Cardiac muscle cell (in vitro differentiated cells and primary cell): ENCODE results near the gene PALB2. TPM values are rescaled to one million over a fixed set of nuclear protein-coding genes. Genes with fewer than 3 reads are reported as not detected.
"Not testable (repeated sequence)": the region's sequence is repeated elsewhere in the genome, so short reads cannot be mapped to it uniquely, and the experiment has no call there.

Experiments
- DNase-seq, 2 donors: peaks; one replicate each; pipeline versions ENCODE4 v3.0.0 to v3.0.0-alpha.2; 2010 to 2017; ENCODE audit warnings: low read depth in 1 of 2, low spot score in 1 of 2
- H3K27ac ChIP-seq: fragments of 200-600 bp; sonication (generic); 2 replicates; pipeline ENCODE4 v1.5.1; 2016
- H3K27me3 ChIP-seq: fragments of 200-600 bp; sonication (generic); 2 replicates; pipeline ENCODE4 v1.6.0; 2016; ENCODE audit warnings: control low read depth
- H3K36me3 ChIP-seq: fragments of 200-600 bp; sonication (generic); 2 replicates; pipeline ENCODE4 v1.5.1; 2016; ENCODE audit warnings: control low read depth
- H3K4me1 ChIP-seq: fragments of 200-600 bp; sonication (generic); 2 replicates; pipeline ENCODE4 v1.8.1; 2017; ENCODE audit warnings: low read depth, mild to moderate bottlenecking, mixed run types
- H3K4me3 ChIP-seq: fragments of 200-600 bp; sonication (generic); 2 replicates; pipeline ENCODE4 v1.5.1; 2016; ENCODE audit warnings: mild to moderate bottlenecking
- H3K9me3 ChIP-seq: fragments of 200-600 bp; sonication (generic); 2 replicates; pipeline ENCODE4 v1.5.1; 2017; ENCODE audit warnings: low read depth, mild to moderate bottlenecking, control low read depth
- polyA plus RNA-seq: library from polyadenylated mRNA; unstranded; fragments of >200 nt; fragmentation: Nextera tagmentation; extraction: Ambion mirVana; gene quantifications from 2 replicates; pipeline ENCODE4 v1.2.1, GENCODE V29; 2016
- total RNA-seq: library from RNA; depleted of rRNA; stranded (reverse); fragments of >200 nt; gene quantifications from 2 replicates; pipeline ENCODE4 v1.2.3, GENCODE V29; 2016
- TF ChIP-seq, protein P1 (sequence below): IDR thresholded peaks from 2 replicates; pipeline ENCODE4 v1.5.1; 2012; ENCODE audit warnings: low read depth, mild to moderate bottlenecking, low read length

Gene PALB2
- total and polyA plus RNA-seq, 2 experiments from 2014 or later: 9.5 to 10.8 TPM

DNA sequence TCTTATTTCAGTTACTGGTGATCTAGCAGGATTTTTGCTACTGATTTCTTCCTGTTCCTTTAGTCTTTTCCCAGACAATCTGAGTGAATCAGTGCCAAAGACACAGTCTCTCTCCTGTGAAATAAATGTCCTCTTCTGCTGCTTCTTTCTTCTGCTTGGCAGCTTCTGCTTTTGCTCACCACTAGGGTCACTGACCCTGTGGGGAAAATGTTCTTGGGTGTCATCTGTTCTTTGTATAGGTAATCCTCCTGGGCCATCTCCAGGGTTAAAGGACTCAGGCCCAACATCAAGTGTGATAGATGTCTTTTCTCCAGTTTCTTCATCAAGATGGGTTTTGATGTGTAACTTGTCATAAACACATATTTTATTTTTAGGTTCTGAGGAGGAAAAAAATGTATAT lies 5.2 kb downstream of the PALB2 start:
- H3K4me3 ChIP-seq: no peak overlapping the region
- peaks cover 32% of the 10 kb centered on the region for H3K36me3 ChIP-seq
- DNase-seq: no peak
- H3K4me1 ChIP-seq: peaks cover 8% of the 10 kb centered on the region
- H3K27ac ChIP-seq: no peak overlapping the region
- no peaks in the 10 kb centered on the region for H3K27me3 ChIP-seq
- H3K9me3 ChIP-seq: no peaks in the 10 kb centered on the region
- TF ChIP-seq, protein P1, sequence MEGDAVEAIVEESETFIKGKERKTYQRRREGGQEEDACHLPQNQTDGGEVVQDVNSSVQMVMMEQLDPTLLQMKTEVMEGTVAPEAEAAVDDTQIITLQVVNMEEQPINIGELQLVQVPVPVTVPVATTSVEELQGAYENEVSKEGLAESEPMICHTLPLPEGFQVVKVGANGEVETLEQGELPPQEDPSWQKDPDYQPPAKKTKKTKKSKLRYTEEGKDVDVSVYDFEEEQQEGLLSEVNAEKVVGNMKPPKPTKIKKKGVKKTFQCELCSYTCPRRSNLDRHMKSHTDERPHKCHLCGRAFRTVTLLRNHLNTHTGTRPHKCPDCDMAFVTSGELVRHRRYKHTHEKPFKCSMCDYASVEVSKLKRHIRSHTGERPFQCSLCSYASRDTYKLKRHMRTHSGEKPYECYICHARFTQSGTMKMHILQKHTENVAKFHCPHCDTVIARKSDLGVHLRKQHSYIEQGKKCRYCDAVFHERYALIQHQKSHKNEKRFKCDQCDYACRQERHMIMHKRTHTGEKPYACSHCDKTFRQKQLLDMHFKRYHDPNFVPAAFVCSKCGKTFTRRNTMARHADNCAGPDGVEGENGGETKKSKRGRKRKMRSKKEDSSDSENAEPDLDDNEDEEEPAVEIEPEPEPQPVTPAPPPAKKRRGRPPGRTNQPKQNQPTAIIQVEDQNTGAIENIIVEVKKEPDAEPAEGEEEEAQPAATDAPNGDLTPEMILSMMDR: no peak

DNA sequence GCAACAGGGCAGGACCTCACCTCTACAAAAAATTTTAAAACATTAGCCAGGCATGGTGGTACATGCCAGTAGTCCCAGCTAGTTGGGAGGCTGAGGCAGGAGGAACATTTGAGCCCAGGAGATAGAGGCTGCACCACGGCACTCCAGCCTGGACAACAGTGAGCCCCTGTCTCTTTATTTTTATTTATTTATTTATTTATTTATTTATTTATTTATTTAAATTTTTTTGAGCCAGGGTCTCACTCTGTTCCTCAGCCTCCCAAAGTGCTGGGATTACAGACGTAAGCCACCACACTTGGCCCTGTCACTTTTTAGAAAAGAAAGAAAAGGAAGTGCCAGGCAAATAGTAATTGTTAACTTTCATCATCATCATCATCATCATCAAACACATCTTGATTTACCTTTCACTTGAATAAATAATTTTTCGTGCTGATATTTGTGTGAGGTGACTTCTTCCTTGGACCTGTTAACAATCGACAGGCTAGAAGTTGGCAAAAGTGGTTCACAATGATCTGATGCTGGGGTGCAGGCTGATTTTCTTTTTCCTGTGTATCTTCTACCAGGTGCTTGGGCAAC lies 6.6 kb downstream of the PALB2 start:
- no peak overlapping the region for H3K4me3 ChIP-seq
- H3K27ac ChIP-seq: no peak overlapping the region
- TF ChIP-seq, protein P1: no peak
- H3K27me3 ChIP-seq: no peaks in the 10 kb centered on the region
- H3K9me3 ChIP-seq: no peaks in the 10 kb centered on the region
- H3K4me1 ChIP-seq: no peaks in the 10 kb centered on the region
- no peak for DNase-seq
- peaks cover 38% of the 10 kb centered on the region for H3K36me3 ChIP-seq

DNA sequence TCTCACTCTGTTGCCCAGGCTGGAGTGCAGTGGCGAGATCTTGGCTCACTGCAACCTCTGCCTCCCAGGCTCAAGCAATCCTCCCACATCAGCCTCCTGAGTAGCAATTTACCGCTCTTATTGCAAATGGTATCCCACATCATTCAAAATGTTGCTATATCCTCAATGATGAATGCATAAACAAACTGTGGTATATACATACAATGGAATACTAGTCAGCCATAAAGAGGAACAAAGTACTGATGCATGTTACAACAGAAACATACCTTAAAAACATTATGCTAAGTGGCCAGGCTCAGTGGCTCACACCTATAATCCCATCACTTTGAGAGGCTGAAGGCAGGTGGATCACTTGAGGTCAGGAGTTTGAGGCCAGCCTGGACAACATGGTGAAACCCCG lies 9.2 kb downstream of the PALB2 start:
- not testable (repeated sequence) for H3K27ac ChIP-seq, H3K4me3 ChIP-seq, H3K9me3 ChIP-seq, H3K4me1 ChIP-seq, DNase-seq, H3K27me3 ChIP-seq
- H3K36me3 ChIP-seq: peaks cover 55% of the 10 kb centered on the region

DNA sequence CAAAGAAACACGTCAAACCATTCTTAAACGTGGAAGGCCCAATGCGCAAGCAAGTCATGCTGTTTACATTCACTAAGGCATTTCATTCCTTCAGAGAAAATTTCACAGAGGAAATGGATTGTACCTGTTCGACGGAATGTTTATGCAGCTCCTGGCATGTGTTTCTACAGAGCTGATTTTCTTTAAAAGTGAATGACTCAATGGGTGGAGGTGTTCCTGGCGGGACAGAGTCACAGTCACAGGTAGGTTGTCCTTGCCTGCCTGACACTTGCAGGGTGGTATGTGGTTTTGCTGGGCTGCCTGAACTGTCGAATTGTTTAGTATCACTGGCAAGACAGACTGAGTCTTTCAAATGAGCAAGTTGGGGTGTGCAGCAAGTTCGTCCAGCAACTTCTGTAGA lies 11.6 kb downstream of the PALB2 start:
- Histone ChIP-seq H3K36me3 (peaks cover 55% of the 10 kb centered on the region), H3K9me3 (no peaks in the 10 kb centered on the region), H3K27me3 (no peaks in the 10 kb centered on the region), H3K4me1 (no peaks in the 10 kb centered on the region), H3K27ac (no peak overlapping the region), H3K4me3 (no peak overlapping the region)
- DNase-seq: no peak
- TF ChIP-seq, protein P1: no peak

DNA sequence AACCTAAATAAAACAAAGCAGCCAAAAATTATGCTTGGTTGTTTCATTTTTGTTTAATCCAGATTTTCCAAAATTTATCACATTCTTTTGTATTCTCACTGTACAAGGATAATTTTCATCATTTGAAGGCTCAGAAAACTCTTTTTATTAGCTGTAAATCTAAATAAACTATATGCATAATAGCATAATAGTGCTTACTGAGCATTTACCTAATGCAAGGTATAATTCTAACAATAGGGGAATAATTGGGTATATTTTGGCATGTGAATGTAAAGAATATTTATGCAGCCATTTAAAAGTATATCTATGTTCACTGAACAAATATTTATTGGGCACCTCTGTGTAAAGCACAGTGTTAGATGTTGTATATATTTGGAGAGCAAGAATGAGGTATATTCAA lies 17.0 kb downstream of the PALB2 start:
- TF ChIP-seq, protein P1: no peak
- Histone ChIP-seq H3K27ac (no peak overlapping the region), H3K36me3 (peaks cover 70% of the 10 kb centered on the region), H3K9me3 (no peaks in the 10 kb centered on the region), H3K4me1 (no peaks in the 10 kb centered on the region), H3K4me3 (no peak overlapping the region), H3K27me3 (no peaks in the 10 kb centered on the region)
- no peak for DNase-seq

DNA sequence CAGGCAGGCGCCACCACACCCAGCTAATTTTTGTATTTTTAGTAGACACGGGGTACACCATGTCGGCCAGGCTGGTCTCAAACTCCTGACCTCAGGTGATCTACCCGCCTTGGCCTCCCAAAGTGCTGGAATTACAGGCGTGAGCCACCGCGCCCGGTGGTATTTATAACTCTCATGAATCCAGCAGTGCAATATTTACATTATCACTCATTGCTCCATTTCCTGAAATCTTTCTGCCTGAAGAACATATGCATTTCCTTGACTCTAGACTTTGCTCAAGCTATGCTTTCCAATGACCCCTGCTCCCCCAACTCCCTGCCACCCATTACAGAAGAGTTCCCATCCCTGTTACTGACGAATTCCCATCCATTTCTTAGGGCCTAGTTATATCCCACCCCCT lies 25.3 kb downstream of the PALB2 start:
- no peak for DNase-seq
- H3K4me3 ChIP-seq: no peak overlapping the region
- H3K9me3 ChIP-seq: no peaks in the 10 kb centered on the region
- H3K4me1 ChIP-seq: no peaks in the 10 kb centered on the region
- H3K27me3 ChIP-seq: no peaks in the 10 kb centered on the region
- peaks cover 24% of the 10 kb centered on the region for H3K36me3 ChIP-seq
- H3K27ac ChIP-seq: no peak overlapping the region
- TF ChIP-seq, protein P1: no peak
